Vagina (tissue), 2 donors: ENCODE results near the gene WAS. TPM values are rescaled to one million over a fixed set of nuclear protein-coding genes. Genes with fewer than 3 reads are reported as not detected.
A peak's percentile ranks its signal among the peaks of the same experiment; 100 is the strongest.
"Not testable (repeated sequence)": the region's sequence is repeated elsewhere in the genome, so short reads cannot be mapped to it uniquely, and the experiment has no call there.

Experiments used
- DNase-seq, 2 donors: peaks; one replicate each; pipeline ENCODE4 v3.0.0-alpha.2; 2017; ENCODE audit errors: extremely low spot score in 2 of 2
- H3K27ac ChIP-seq: fragments of 200-600 bp; sonication (generic); one replicate; pipeline ENCODE4 v1.5.1; 2019
- H3K27me3 ChIP-seq: fragments of 200-600 bp; sonication (generic); one replicate; pipeline ENCODE4 v1.5.1; 2019
- H3K36me3 ChIP-seq, 2 donors: fragments of 200-600 bp; sonication (generic); one replicate each; pipeline ENCODE4 v1.5.1; 2017 to 2019
- H3K4me1 ChIP-seq: fragments of 200-600 bp; sonication (generic); one replicate; pipeline ENCODE4 v1.5.1; 2019
- H3K4me3 ChIP-seq, 2 donors: fragments of 200-600 bp; sonication (generic); 1 replicate in 1 of 2; 2 replicates in 1 of 2; pipeline ENCODE4 v1.5.1; 2016 to 2019
- H3K9me3 ChIP-seq: fragments of 200-600 bp; sonication (generic); one replicate; pipeline ENCODE4 v1.5.1; 2019
- POLR2A ChIP-seq, 2 donors: fragments of 450-650 bp; IDR thresholded peaks; one replicate each; pipeline ENCODE4 v1.6.1; 2017; ENCODE audit warnings: antibody characterized with exemption in 2 of 2, mild to moderate bottlenecking in 2 of 2, moderate library complexity in 2 of 2
- POLR2AphosphoS5 ChIP-seq, 2 donors: sonication (generic); formaldehyde crosslinking; IDR thresholded peaks; one replicate each; pipeline ENCODE4 v1.9.0; 2017; ENCODE audit warnings: antibody characterized with exemption in 2 of 2, mild to moderate bottlenecking in 2 of 2, low read depth in 1 of 2; ENCODE audit not compliant: insufficient read depth in 1 of 2
- intact Hi-C: fragments of 100-400 bp; cut with DNase I; formaldehyde crosslinking; loops from one replicate; pipeline ENCODE4 v1.15.1; 2023
- total RNA-seq: library from RNA; depleted of rRNA; stranded (reverse); fragments of >200 nt; gene quantifications from one replicate; pipeline ENCODE4 v1.2.3, GENCODE V29; 2016
- TF ChIP-seq, protein P1 (sequence below), 3 experiments: fragments of 450-650 bp in 2 of 3; fragments of 200-600 bp in 1 of 3; sonication (generic) in 1 of 3; IDR thresholded peaks; one replicate each; pipeline ENCODE4 v1.5.1; 2017 to 2019; ENCODE audit warnings: antibody characterized with exemption in 3 of 3, mild to moderate bottlenecking in 2 of 3, moderate library complexity in 2 of 3

Gene WAS
- total RNA-seq, 1 donor from 2014 or later: 4.4 TPM

- Histone ChIP-seq H3K4me3 (no peak overlapping the region), H3K27ac (no peak overlapping the region), H3K36me3 (no peaks in the 10 kb centered on the region), H3K9me3 (no peaks in the 10 kb centered on the region), H3K4me1 (no peaks in the 10 kb centered on the region), H3K27me3 (no peaks in the 10 kb centered on the region)
- DNase-seq: no peak
- intact Hi-C loops: no loop called here
- no peak for TF ChIP-seq POLR2A (IDR thresholded peaks at IDR 0.05)
- no peak for TF ChIP-seq POLR2AphosphoS5 (IDR thresholded peaks at IDR 0.05; ENCODE audit: insufficient read depth in 1 of 2, low read depth in 1 of 2)
- TF ChIP-seq, protein P1, sequence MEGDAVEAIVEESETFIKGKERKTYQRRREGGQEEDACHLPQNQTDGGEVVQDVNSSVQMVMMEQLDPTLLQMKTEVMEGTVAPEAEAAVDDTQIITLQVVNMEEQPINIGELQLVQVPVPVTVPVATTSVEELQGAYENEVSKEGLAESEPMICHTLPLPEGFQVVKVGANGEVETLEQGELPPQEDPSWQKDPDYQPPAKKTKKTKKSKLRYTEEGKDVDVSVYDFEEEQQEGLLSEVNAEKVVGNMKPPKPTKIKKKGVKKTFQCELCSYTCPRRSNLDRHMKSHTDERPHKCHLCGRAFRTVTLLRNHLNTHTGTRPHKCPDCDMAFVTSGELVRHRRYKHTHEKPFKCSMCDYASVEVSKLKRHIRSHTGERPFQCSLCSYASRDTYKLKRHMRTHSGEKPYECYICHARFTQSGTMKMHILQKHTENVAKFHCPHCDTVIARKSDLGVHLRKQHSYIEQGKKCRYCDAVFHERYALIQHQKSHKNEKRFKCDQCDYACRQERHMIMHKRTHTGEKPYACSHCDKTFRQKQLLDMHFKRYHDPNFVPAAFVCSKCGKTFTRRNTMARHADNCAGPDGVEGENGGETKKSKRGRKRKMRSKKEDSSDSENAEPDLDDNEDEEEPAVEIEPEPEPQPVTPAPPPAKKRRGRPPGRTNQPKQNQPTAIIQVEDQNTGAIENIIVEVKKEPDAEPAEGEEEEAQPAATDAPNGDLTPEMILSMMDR (IDR thresholded peaks at IDR 0.05): no peak
Measured at GRCh38 chrX:48666649-48667048, 16.9 kb upstream of the WAS start.

DNA sequence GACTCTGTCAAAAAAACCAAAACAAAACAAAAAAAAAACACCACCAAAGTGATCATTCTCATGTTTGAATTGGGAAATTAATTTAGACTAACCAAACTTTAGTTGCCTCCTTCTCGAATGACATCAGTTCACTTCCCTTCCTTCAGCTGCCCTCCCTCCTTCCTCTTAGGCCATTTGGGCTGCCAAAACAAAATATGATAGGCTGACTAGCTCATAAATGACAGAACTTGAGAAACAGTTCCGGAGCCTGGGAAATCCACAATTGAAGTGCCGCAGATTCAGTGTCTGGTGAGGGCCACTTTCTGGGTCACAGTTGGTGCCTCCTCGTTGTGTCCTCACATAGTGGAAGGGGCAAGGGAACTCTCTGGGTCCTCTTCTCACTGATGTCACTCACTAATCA lies 16.1 kb upstream of the WAS start:
- no peaks in the 10 kb centered on the region for H3K4me1 ChIP-seq

GRCh38 chrX:48668187-48668586 lies 15.4 kb upstream of the WAS start:
- H3K4me1 ChIP-seq, H3K9me3 ChIP-seq, H3K27ac ChIP-seq, H3K36me3 ChIP-seq, H3K27me3 ChIP-seq, intact Hi-C loops, DNase-seq, H3K4me3 ChIP-seq: not testable (repeated sequence)

More for the DNA sequence above, 16.1 kb upstream of the WAS start:
- TF ChIP-seq POLR2A (IDR thresholded peaks at IDR 0.05) (no peak), POLR2AphosphoS5 (IDR thresholded peaks at IDR 0.05; ENCODE audit: insufficient read depth in 1 of 2, low read depth in 1 of 2) (no peak)
- TF ChIP-seq, protein P1 (IDR thresholded peaks at IDR 0.05): no peak
- Histone ChIP-seq H3K27ac (no peak overlapping the region), H3K27me3 (no peaks in the 10 kb centered on the region), H3K4me3 (no peak overlapping the region), H3K36me3 (no peaks in the 10 kb centered on the region), H3K9me3 (no peaks in the 10 kb centered on the region)
- no peak for DNase-seq
- intact Hi-C loops: no loop called here

- Histone ChIP-seq H3K9me3 (no peaks in the 10 kb centered on the region), H3K4me3 (peak overlapping the region; percentile 47 to 73), H3K36me3 (no peaks in the 10 kb centered on the region), H3K4me1 (no peaks in the 10 kb centered on the region), H3K27ac (peak overlapping the region; percentile 75), H3K27me3 (no peaks in the 10 kb centered on the region)
- TF ChIP-seq POLR2AphosphoS5 (IDR thresholded peaks at IDR 0.05; ENCODE audit: insufficient read depth in 1 of 2, low read depth in 1 of 2) (peak; percentile 69 to 76), POLR2A (IDR thresholded peaks at IDR 0.05) (no peak)
- intact Hi-C loops: no loop called here
- DNase-seq: peak in 1 of 2 donors; percentile 90
Measured at GRCh38 chrX:48676106-48676892, 7.3 kb upstream of the WAS start.

DNA sequence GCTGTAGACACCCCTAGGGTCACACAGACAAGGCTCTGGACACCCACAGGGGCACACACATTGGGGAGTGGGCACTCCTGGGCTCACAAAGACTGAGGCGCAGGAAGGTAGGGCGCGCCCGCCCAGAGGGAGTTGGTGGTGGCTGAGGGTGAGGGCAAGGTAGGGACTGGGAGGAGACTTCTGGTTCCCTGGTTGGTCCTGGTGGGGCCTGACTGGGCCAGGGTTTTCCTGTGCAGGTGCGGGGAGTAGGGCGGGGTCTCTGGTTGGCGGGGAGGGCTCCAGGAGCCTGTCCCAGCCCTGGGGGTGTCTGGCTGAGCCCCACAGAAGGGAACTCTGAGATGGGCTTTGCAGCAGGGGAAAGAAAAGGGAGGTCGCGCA lies 6.7 kb upstream of the WAS start:
- intact Hi-C loops: no loop called here

GRCh38 chrX:48677516-48677915 lies 6.1 kb upstream of the WAS start:
- H3K9me3 ChIP-seq: no peaks in the 10 kb centered on the region
- H3K27me3 ChIP-seq: no peaks in the 10 kb centered on the region
- H3K4me1 ChIP-seq: no peaks in the 10 kb centered on the region
- no peak for DNase-seq
- intact Hi-C loops: no loop called here
- TF ChIP-seq, protein P1 (IDR thresholded peaks at IDR 0.05): no peak
- TF ChIP-seq POLR2A (IDR thresholded peaks at IDR 0.05): no peak
- no peak for TF ChIP-seq POLR2AphosphoS5 (IDR thresholded peaks at IDR 0.05; ENCODE audit: insufficient read depth in 1 of 2, low read depth in 1 of 2)
- H3K27ac ChIP-seq: no peak overlapping the region
- no peak overlapping the region for H3K4me3 ChIP-seq
- H3K36me3 ChIP-seq: no peaks in the 10 kb centered on the region

More for the DNA sequence above, 6.7 kb upstream of the WAS start:
- H3K9me3 ChIP-seq: no peaks in the 10 kb centered on the region
- no peaks in the 10 kb centered on the region for H3K27me3 ChIP-seq
- no peak for DNase-seq
- H3K27ac ChIP-seq: peak overlapping the region; percentile 75
- H3K4me1 ChIP-seq: no peaks in the 10 kb centered on the region
- H3K4me3 ChIP-seq: peak overlapping the region; percentile 47 to 73
- H3K36me3 ChIP-seq: no peaks in the 10 kb centered on the region
- TF ChIP-seq POLR2AphosphoS5 (IDR thresholded peaks at IDR 0.05; ENCODE audit: insufficient read depth in 1 of 2, low read depth in 1 of 2): no peak
- no peak for TF ChIP-seq POLR2A (IDR thresholded peaks at IDR 0.05)
- TF ChIP-seq, protein P1 (IDR thresholded peaks at IDR 0.05): no peak

GRCh38 chrX:48680467-48680866 lies 3.1 kb upstream of the WAS start:
- intact Hi-C loops, H3K36me3 ChIP-seq, H3K4me3 ChIP-seq, DNase-seq, H3K27ac ChIP-seq, H3K27me3 ChIP-seq, H3K9me3 ChIP-seq, H3K4me1 ChIP-seq: not testable (repeated sequence)

DNA sequence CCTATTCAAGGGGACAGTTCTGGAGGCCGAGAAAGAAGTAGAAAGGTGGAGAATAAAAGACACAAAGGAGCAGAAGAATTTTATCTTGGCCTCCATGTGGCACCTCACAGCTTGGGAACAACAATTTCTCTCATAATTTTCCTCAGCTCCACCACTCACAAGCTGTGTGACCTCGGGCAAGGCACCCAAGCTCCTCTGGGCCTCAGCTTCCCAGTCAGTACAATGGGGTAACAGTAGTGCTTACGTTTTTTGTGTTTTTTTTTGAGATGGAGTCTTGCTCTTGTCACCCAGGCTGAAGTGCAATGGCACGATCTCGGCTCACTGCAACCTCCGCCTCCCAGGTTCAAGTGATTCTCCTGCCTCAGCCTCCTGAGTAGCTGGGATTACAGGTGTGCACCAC lies 2.7 kb upstream of the WAS start:
- H3K4me3 ChIP-seq, H3K9me3 ChIP-seq, H3K27ac ChIP-seq, H3K4me1 ChIP-seq, intact Hi-C loops, DNase-seq, H3K36me3 ChIP-seq, H3K27me3 ChIP-seq: not testable (repeated sequence)
